AG04450 (cell line): ENCODE data around the gene SPTBN4. TPM values are rescaled to one million over a fixed set of nuclear protein-coding genes. Genes with fewer than 3 reads are reported as not detected.
A peak's percentile ranks its signal among the peaks of the same experiment; 100 is the strongest.
"Not testable (repeated sequence)": the region's sequence is repeated elsewhere in the genome, so short reads cannot be mapped to it uniquely, and the experiment has no call there.

Experiments used
- CTCF ChIA-PET: fragments of 300-600, 350-600 bp; formaldehyde crosslinking; extraction: SDS; loops from one replicate; lab custom pipeline; 2022; ENCODE audit warnings: antibody characterized with exemption, inconsistent platforms; lab: Charles Lee
- POLR2A ChIA-PET: fragments of 350-600 bp; formaldehyde crosslinking; extraction: SDS; loops from one replicate; lab custom pipeline; 2021; ENCODE audit warnings: antibody characterized with exemption, inconsistent platforms; lab: Yijun Ruan, JAX
- DNase-seq: peaks from one replicate; pipeline ENCODE4 v3.0.0-alpha.2; 2011; ENCODE audit warnings: low read depth, low spot score
- H3K27ac ChIP-seq: one replicate; pipeline ENCODE4 v1.5.1; 2012; ENCODE audit warnings: low read depth, low read length, control low read depth
- H3K27me3 ChIP-seq: one replicate; pipeline ENCODE4 v1.6.0; 2012; ENCODE audit warnings: low read length; ENCODE audit not compliant: control insufficient read depth, insufficient read depth
- H3K4me3 ChIP-seq: 2 replicates; pipeline ENCODE4 v1.5.1; 2011; ENCODE audit warnings: mild to moderate bottlenecking, low read depth, low read length, control low read depth
- H3K9me3 ChIP-seq: 2 replicates; pipeline ENCODE4 v1.5.1; 2012; ENCODE audit warnings: low read length; ENCODE audit not compliant: control insufficient read depth, insufficient read depth
- CTCF ChIP-seq: IDR thresholded peaks from 2 replicates; pipeline ENCODE4 v1.5.1; 2011; ENCODE audit warnings: low read depth, low read length, control low read depth, inconsistent platforms
- polyA plus RNA-seq: library from polyadenylated mRNA; depleted of rRNA; stranded (reverse); fragments of >200 nt; gene quantifications from 2 replicates; pipeline ENCODE4 v1.2.3, GENCODE V29; 2011

SPTBN4 gene
- polyA plus RNA-seq, 1 experiment, result 1.3 TPM

- no peak for DNase-seq
- H3K9me3 ChIP-seq, result no peaks in the 10 kb centered on the region
- no peak overlapping the region for H3K4me3 ChIP-seq
- no peaks in the 10 kb centered on the region for H3K27me3 ChIP-seq
- no peak overlapping the region for H3K27ac ChIP-seq
- TF ChIP-seq CTCF, result no peak
- ChIA-PET CTCF (no interaction called here), POLR2A (no interaction called here)
These were observed 6.6 kb upstream of the SPTBN4 start for GRCh38 chr19:40460185-40460584.

GRCh38 chr19:40461669-40462221 is 5.1 kb upstream of the SPTBN4 start:
- ChIA-PET POLR2A (no interaction called here), CTCF (no interaction called here)
- no peak overlapping the region for H3K4me3 ChIP-seq
- no peak overlapping the region for H3K27ac ChIP-seq
- DNase-seq, result no peak
- H3K27me3 ChIP-seq, result no peaks in the 10 kb centered on the region
- no peak for TF ChIP-seq CTCF
- no peaks in the 10 kb centered on the region for H3K9me3 ChIP-seq

DNA sequence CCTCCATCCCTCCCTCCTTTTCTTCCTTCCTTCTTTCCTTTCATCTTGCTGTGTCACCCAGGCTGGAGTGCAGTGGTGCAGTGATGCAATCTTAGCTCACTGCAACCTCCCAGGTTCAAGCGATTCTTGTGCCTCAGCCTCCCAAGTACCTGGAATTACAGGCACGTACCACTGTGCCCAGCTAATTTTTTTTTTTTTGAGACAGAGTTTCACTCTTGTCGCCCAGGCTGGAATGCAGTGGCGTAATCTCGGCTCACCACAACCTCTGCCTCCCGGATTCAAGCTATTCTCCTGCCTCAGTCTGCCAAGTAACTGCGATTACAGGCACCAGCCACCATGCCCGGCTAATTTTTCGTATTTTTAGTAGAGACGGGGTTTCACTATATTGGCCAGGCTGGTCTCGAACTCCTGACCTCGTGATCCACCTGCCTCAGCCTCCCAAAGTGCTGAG is 3.2 kb upstream of the SPTBN4 start:
- not testable (repeated sequence) for DNase-seq, H3K4me3 ChIP-seq, H3K27ac ChIP-seq, H3K9me3 ChIP-seq
- CTCF ChIA-PET, result interaction anchor here (0.6 to 3.9 kb wide), 25 partner anchors 9 to 324 kb away, joined by 3 to 49 read pairs (median 5); partner anchors contain the start of genes LTBP4 and SERTAD3
- POLR2A ChIA-PET, result interaction anchor here (0.6 to 2.5 kb wide), 5 partner anchors 21 to 182 kb away, joined by 3 to 15 read pairs (median 3); partner anchors contain the start of gene SERTAD1
- peaks cover 11% of the 10 kb centered on the region for H3K27me3 ChIP-seq

DNA sequence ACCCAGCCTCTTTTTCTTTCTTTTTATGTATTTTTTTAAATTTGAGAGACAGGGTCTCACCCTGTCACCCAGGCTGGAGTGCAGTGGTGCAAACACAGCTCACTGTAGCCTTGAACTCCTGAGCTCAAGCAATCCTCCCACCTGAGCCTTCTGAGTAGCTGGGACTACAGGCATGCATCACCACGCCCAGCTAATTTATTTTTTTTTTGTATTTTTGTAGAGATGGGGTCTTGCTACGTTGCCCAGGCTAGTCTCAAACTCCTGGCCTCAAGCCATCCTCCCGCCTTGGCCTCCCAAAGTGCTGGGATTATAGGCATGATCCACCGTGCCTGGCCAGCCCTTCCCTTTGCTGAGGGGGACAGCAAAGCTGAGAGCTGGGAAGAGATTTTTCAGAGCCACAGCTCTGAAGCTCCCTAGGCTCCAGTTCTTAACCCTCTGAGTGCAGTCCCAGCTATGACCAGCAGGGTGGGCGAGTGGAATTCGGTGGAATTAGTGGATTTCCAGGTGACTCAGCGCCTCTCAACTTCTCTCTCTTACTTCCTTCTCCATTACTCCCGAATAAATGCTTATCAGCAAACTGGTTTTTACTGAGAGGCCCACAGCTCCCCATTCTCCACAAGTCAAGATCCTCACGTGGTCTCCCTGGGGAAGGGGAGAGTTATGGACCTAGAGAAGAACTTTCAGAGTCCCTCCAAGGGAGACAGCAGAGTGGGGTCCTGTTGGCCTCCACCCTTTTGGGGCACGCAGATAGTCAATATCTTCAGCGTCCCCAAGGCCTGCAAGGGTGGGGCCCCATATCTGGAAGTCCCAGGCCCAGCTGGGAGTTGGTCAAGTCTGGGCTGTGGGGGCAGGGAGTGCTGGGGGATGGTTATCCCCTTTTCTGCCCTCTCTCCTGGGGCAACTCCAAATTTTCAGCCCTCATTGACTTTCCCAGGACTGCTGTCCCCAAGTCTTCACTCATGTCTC is 2.5 kb upstream of the SPTBN4 start:
- Histone ChIP-seq H3K9me3 (no peaks in the 10 kb centered on the region; the same call in 1 of the 2 replicates), H3K27ac (peak overlapping the region; percentile 71), H3K27me3 (peaks cover 11% of the 10 kb centered on the region), H3K4me3 (peak overlapping the region; percentile 74)
- CTCF ChIA-PET, result interaction anchor here (0.6 to 3.9 kb wide), 25 partner anchors 10 to 325 kb away, joined by 3 to 49 read pairs (median 5); partner anchors contain the start of genes LTBP4 and SERTAD3
- POLR2A ChIA-PET, result interaction anchor here (0.6 to 2.5 kb wide), 5 partner anchors 21 to 182 kb away, joined by 3 to 15 read pairs (median 4); partner anchors contain the start of gene SERTAD1
- peak; percentile 89 for TF ChIP-seq CTCF
- DNase-seq, result peak; percentile 77

DNA sequence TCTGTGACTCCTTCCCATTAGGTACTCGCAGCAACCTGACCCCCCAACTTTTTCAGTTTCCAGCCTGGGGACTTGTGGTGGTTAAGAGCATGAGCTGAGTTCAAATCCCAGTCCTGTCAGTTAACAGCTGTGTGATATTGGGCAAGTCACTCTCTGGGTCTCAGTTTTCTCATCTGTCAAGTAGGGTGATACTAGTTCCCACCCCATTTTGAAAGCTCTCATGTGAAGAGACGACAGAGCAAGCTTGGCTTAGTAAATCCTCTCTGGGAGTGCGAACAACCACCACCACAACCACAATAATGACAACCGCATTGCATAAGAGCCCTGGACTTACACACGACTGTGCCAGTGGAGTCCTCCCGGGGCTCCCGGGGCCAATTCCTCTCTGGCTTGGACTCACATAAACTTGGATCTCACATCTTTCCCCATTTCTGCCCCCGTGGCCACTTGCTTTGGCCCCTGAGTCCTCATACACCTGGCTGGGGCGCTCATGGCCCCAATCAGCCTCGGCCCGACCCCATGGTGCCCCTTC is 1.7 kb upstream of the SPTBN4 start:
- POLR2A ChIA-PET, result interaction anchor here (0.6 to 2.4 kb wide), 11 partner anchors 22 to 148 kb away, joined by 3 to 13 read pairs (median 4); partner anchors contain the start of genes C19orf47, PLD3 and SERTAD1
- Histone ChIP-seq H3K9me3 (no peaks in the 10 kb centered on the region; the same call in 1 of the 2 replicates), H3K27ac (peak overlapping the region; percentile 71), H3K4me3 (peak overlapping the region; percentile 74), H3K27me3 (peaks cover 11% of the 10 kb centered on the region)
- no peak for DNase-seq
- TF ChIP-seq CTCF, result no peak
- CTCF ChIA-PET, result interaction anchor here (1.1 to 3.9 kb wide), 12 partner anchors 11 to 169 kb away, joined by 4 to 49 read pairs (median 12); partner anchors contain the start of genes LTBP4 and SERTAD3
